Stimulated activated CD4-positive, alpha-beta T cell treated with anti-CD3 and anti-CD28 coated beads, Interleukin-1b, Interleukin-23, amount 100 ng/mL, for 1 hour (primary cell): ENCODE results near the gene DCDC2.
"Not testable (repeated sequence)": the region's sequence is repeated elsewhere in the genome, so short reads cannot be mapped to it uniquely, and the experiment has no call there.

Source experiments
- DNase-seq, 2 donors: peaks; one replicate each; pipeline ENCODE4 v3.0.0-alpha.2; 2020; ENCODE audit warnings: low read depth in 2 of 2

Gene DCDC2

GRCh38 chr6:24225838-24226237 lies 132.0 kb downstream of the DCDC2 start:
- DNase-seq: no peak

GRCh38 chr6:24223115-24223919 lies 134.5 kb downstream of the DCDC2 start:
- DNase-seq: no peak

GRCh38 chr6:24219670-24220069 lies 138.2 kb downstream of the DCDC2 start:
- no peak for DNase-seq

- no peak for DNase-seq
These were observed 142.9 kb downstream of the DCDC2 start for GRCh38 chr6:24214984-24215383.

- no peak for DNase-seq
These were observed 150.4 kb downstream of the DCDC2 start for GRCh38 chr6:24207413-24207812.

GRCh38 chr6:24205020-24205492 lies 152.8 kb downstream of the DCDC2 start:
- no peak for DNase-seq

- not testable (repeated sequence) for DNase-seq
These were observed 153.7 kb downstream of the DCDC2 start for GRCh38 chr6:24204113-24204512.

GRCh38 chr6:24197892-24198291 lies 160.0 kb downstream of the DCDC2 start:
- DNase-seq: no peak

- no peak for DNase-seq
These were observed 161.8 kb downstream of the DCDC2 start for GRCh38 chr6:24195836-24196597.

- no peak for DNase-seq
These were observed 162.7 kb downstream of the DCDC2 start for GRCh38 chr6:24194978-24195700.

- no peak for DNase-seq
These were observed 164.5 kb downstream of the DCDC2 start for GRCh38 chr6:24193364-24193763.

GRCh38 chr6:24191346-24191745 lies 166.5 kb downstream of the DCDC2 start:
- no peak for DNase-seq

GRCh38 chr6:24188578-24189080 lies 169.2 kb downstream of the DCDC2 start:
- DNase-seq: no peak

- no peak for DNase-seq
These were observed 169.8 kb downstream of the DCDC2 start for GRCh38 chr6:24187965-24188577.

GRCh38 chr6:24186349-24186748 lies 171.5 kb downstream of the DCDC2 start:
- DNase-seq: no peak

GRCh38 chr6:24183584-24183983 lies 174.3 kb downstream of the DCDC2 start:
- no peak for DNase-seq

GRCh38 chr6:24157886-24158285 lies 200.0 kb downstream of the DCDC2 start:
- no peak for DNase-seq

- DNase-seq: no peak
These were observed 203.7 kb downstream of the DCDC2 start for GRCh38 chr6:24154121-24154520.

- no peak for DNase-seq
These were observed 205.8 kb downstream of the DCDC2 start for GRCh38 chr6:24152014-24152413.

GRCh38 chr6:24149836-24150235 lies 208.0 kb downstream of the DCDC2 start:
- no peak for DNase-seq

- no peak for DNase-seq
These were observed 208.6 kb downstream of the DCDC2 start for GRCh38 chr6:24149296-24149695.

GRCh38 chr6:24148684-24149083 lies 209.2 kb downstream of the DCDC2 start:
- DNase-seq: no peak
